Heart left ventricle (tissue), 16 donors: ENCODE measurements around the gene VGLL2. TPM values are rescaled to one million over a fixed set of nuclear protein-coding genes. Genes with fewer than 3 reads are reported as not detected.

Source experiments
- ATAC-seq, 4 donors: fragments of 200-7000 bp; cut with Tn5 transposase; one replicate each; pipeline ENCODE4 v1.9.1; 2020 to 2022; ENCODE audit warnings: moderate library complexity in 4 of 4, mild to moderate bottlenecking in 3 of 4, moderate number of reproducible peaks in 1 of 4
- DNase-seq, 5 donors: peaks; one replicate each; pipeline ENCODE4 v3.0.0-alpha.2; 2020
- H3K27ac ChIP-seq, 12 donors: fragments of 200-600 bp; sonication (generic) in 4 of 12; one replicate each; pipeline versions ENCODE4 v1.5.0 to v1.8.0; 2016 to 2022; ENCODE audit warnings: mild to moderate bottlenecking in 2 of 12
- H3K27me3 ChIP-seq, 9 donors: fragments of 200-600 bp; sonication (generic) in 2 of 9; one replicate each; pipeline versions ENCODE4 v1.5.1 to v1.8.0; 2016 to 2022; ENCODE audit warnings: mild to moderate bottlenecking in 3 of 9
- H3K36me3 ChIP-seq, 9 donors: fragments of 200-600 bp; sonication (generic) in 2 of 9; one replicate each; pipeline versions ENCODE4 v1.5.0 to v1.8.0; 2018 to 2022; ENCODE audit warnings: mild to moderate bottlenecking in 2 of 9
- H3K4me1 ChIP-seq, 12 donors: fragments of 200-600 bp; sonication (generic) in 4 of 12; one replicate each; pipeline versions ENCODE4 v1.5.0 to v1.8.0; 2016 to 2022; ENCODE audit warnings: mild to moderate bottlenecking in 3 of 12
- H3K4me3 ChIP-seq, 12 donors: fragments of 200-600 bp; sonication (generic) in 4 of 12; one replicate each; pipeline versions ENCODE4 v1.5.0 to v1.8.0; 2017 to 2022; ENCODE audit warnings: mild to moderate bottlenecking in 9 of 12, moderate library complexity in 4 of 12
- H3K9me3 ChIP-seq, 12 donors: fragments of 200-600 bp; sonication (generic) in 4 of 12; one replicate each; pipeline versions ENCODE4 v1.5.0 to v1.8.0; 2016 to 2022; ENCODE audit warnings: mild to moderate bottlenecking in 1 of 12
- CTCF ChIP-seq, 12 donors: fragments of 200-600 bp; sonication (generic) in 4 of 12; IDR thresholded peaks; one replicate each; pipeline versions ENCODE4 v1.5.0 to v1.8.0; 2018 to 2022; ENCODE audit warnings: antibody characterized with exemption in 12 of 12, mild to moderate bottlenecking in 5 of 12
- POLR2A ChIP-seq, 2 donors: fragments of 450-650 bp; IDR thresholded peaks; one replicate each; pipeline ENCODE4 v1.6.1; 2017; ENCODE audit warnings: antibody characterized with exemption in 2 of 2, mild to moderate bottlenecking in 2 of 2, moderate library complexity in 2 of 2
- WGBS, 4 donors: extraction: QIAGEN DNeasy Blood & Tissue Kit in 2 of 4; methylation state at CpG; one replicate each; pipeline versions ENCODE4 v1.1.5 to v1.1.7; 2013 to 2018; 5-methylcytosine and 5-hydroxymethylcytosine counted together
- intact Hi-C, 10 donors: fragments of 100-400 bp; cut with DNase I; formaldehyde crosslinking; loops; one replicate each; pipeline versions ENCODE4 v1.11.1 to v1.14.2; 2022
- polyA plus RNA-seq, 2 donors: library from polyadenylated mRNA; stranded (reverse); fragments of 200-250 nt; gene quantifications; one replicate each; pipeline ENCODE4 v1.2.3, GENCODE V29; 2013
- total RNA-seq, 9 donors: library from RNA; depleted of rRNA in 2 of 9; stranded (reverse); fragments of >200 nt in 2 of 9; fragmentation: NEBNext Ultra II Directional in 3 of 9; extraction: Animal tissue kit (Norgen Biotek cat#: 25700) in 3 of 9; gene quantifications; one replicate each; pipeline versions ENCODE4 v1.1.0 to v1.2.4, GENCODE V29; 2016 to 2023
- donor health status: ischemic (EF 13 %, LVEDD 7.1; RV severe dilation, severe dysfunction).
- donor health status: healthy with polysubstance abuse.
- donor health status: DM: no; HTN: yes; CAD: no.
- donor health status: DM: no; HTN: no; CAD: no.
- donor health status: ischemic (EF 25% LVEDD 6.9; RV normal size, moderate dysfunction).
- donor health status: ischemic (EF 25% LVEDD 5.7; RV mildly dilated, moderate dysfunction).
- donor health status: healthy.
- donor health status: DM: yes; HTN: yes; CAD: no.
- donor health status: ischemic (EF 35%, LVEDD 5.7; RV mildly dilated, moderate dysfunction).
- donor health status: nonischemic (EF 11% LVEDD 7.7; RV severe dilation, severe dysfunction).
- donor health status: DM: yes; HTN: yes; CAD: no.
- donor health status: PGD.
- donor health status: ischemic (EF 29% LVEDD 5.4; RV normal size, mild dysfunction).
- donor health status: nonischemic (EF 23%, LVEDD 6.1; RV moderate dilation, normal function).

VGLL2 gene
- total and polyA plus RNA-seq, 11 donors: 0.20 to 29.3 (median 0.52) TPM; not detected in 4

DNA sequence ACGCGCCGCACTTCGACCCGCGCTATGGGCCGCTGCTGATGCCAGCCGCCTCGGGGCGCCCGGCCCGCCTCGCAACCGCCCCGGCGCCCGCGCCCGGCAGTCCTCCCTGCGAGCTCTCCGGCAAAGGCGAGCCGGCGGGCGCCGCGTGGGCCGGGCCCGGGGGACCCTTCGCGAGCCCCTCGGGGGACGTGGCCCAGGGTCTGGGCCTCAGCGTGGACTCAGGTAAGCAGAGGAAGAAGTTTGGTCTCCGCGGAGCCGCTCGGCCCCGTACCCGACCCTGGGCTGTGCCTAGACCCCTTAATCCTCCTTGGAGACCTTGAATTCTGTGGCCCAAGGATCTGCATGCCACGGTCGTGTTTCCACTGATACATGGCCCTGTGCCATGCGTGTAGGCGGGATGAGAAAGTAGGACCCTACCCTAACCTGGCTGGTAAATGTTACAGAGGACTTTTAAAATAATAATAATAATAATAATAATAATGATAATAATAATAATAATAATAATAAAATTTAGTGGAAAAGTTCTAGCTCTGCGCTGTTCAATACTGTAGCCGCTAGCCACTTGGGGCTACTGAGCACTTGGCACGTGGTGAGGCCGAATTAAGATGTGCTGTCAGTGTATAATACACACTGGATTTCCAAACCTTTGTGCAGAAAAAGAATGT lies 5.6 kb downstream of the VGLL2 start:
- Histone ChIP-seq H3K9me3 (no peaks in the 10 kb centered on the region), H3K36me3 (no peaks in the 10 kb centered on the region), H3K27ac (no peak overlapping the region), H3K27me3 (peaks cover 37 to 100% (median 89%) of the 10 kb centered on the region in 9 donors), H3K4me1 (peaks cover 0 to 19% (median 6%) of the 10 kb centered on the region in 12 donors), H3K4me3 (peak overlapping the region in 9 of 12 donors; percentile 6 to 45 (median 33))
- intact Hi-C loops: no loop called here
- 2 to 4% (median 3%) methylated on average over 36 to 48 of the region's 48 CpGs for WGBS, 4 donors
- DNase-seq: no peak
- peak in 1 of 4 donors; percentile 32 for ATAC-seq
- TF ChIP-seq CTCF (IDR thresholded peaks at IDR 0.05) (no peak), POLR2A (IDR thresholded peaks at IDR 0.05) (no peak)

DNA sequence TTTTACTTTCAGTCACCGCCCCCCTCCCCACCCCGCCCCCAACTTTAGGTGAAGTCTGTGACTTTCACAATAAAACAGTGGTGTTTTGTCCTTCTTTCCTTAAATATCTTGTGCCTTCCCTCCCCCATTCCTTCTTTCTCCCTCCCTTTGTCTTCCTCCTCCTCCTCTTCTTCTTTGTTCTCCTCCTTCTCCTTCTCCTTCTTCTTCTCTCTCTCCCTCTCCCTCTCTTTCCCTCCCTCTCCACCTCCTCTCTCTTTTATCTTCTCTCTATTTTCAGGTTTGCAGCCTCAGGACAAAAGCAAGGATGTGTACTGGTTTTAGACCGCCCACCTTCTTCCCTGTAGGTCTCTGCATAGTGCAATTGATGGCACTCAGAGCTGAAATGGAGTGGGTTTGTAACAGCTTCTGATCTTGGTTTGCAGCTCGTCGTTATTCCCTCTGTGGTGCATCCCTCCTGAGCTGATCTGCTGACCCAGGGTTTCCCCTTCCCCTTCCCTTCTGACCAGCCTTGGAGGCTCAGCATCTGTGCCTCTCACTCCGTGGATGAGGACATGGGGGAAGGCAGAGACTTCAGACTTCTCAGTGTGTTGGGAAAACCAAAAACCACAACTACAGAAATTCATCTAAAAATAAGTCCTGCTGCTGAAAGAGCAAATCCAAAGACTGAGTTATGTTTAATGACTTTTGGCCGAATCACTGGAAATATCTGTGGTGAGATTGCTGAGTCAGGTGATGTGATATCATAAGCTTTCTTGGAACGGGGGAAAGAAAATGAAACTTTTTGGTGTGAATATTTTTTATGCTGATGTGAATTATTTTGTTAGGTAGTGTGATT lies 6.9 kb downstream of the VGLL2 start:
- no peak overlapping the region for H3K27ac ChIP-seq
- DNase-seq (no peak), ATAC-seq (no peak)
- H3K36me3 ChIP-seq: no peaks in the 10 kb centered on the region
- 16 to 22% (median 20%) methylated on average over 8 of the region's 8 CpGs for WGBS, 4 donors
- no peak overlapping the region for H3K4me3 ChIP-seq
- no peaks in the 10 kb centered on the region for H3K9me3 ChIP-seq
- no peak for TF ChIP-seq POLR2A (IDR thresholded peaks at IDR 0.05)
- TF ChIP-seq CTCF (IDR thresholded peaks at IDR 0.05): no peak
- peaks cover 37 to 99% (median 83%) of the 10 kb centered on the region in 9 donors for H3K27me3 ChIP-seq
- intact Hi-C loops: no loop called here
- peaks cover 0 to 14% (median 5%) of the 10 kb centered on the region in 12 donors for H3K4me1 ChIP-seq

- TF ChIP-seq CTCF (IDR thresholded peaks at IDR 0.05) (no peak), POLR2A (IDR thresholded peaks at IDR 0.05) (no peak)
- Histone ChIP-seq H3K27me3 (peaks cover 30 to 96% (median 80%) of the 10 kb centered on the region in 9 donors), H3K9me3 (no peaks in the 10 kb centered on the region), H3K27ac (no peak overlapping the region), H3K4me1 (peaks cover 0 to 14% (median 5%) of the 10 kb centered on the region in 12 donors), H3K36me3 (no peaks in the 10 kb centered on the region), H3K4me3 (no peak overlapping the region)
- 14 to 40% (median 24%) methylated on average over 1 of the region's 1 CpG for WGBS, 4 donors
- DNase-seq (no peak), ATAC-seq (no peak)
- intact Hi-C loops: no loop called here
Measured at GRCh38 chr6:117272891-117273290, 7.5 kb downstream of the VGLL2 start.

DNA sequence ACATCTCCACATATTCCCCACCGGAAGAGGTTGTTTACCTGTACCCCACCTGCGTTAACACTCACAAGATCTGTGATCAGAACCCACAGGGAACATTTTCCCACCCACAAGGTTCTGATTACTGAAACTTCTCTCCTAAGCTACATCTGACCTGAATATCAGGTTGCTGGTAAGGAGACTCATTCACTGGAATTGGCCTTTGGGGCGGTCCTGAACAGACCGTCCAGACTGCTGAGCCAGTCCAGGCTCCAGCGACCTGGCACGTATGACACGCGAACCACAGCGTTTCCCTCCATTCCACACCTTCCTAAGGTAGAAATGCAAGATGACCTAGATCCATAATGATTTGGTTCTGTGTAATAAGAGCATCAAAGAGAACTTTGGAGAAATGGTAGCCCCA lies 9.8 kb downstream of the VGLL2 start:
- no peaks in the 10 kb centered on the region for H3K36me3 ChIP-seq
- H3K27me3 ChIP-seq: peaks cover 18 to 75% (median 59%) of the 10 kb centered on the region in 9 donors
- intact Hi-C loops: no loop called here

More for the DNA sequence above, 9.8 kb downstream of the VGLL2 start:
- H3K4me1 ChIP-seq: peaks cover 0 to 9% (median 3%) of the 10 kb centered on the region in 12 donors
- WGBS, 4 donors: 82 to 98% (median 87%) methylated on average over 9 of the region's 9 CpGs
- no peaks in the 10 kb centered on the region for H3K9me3 ChIP-seq
- no peak for TF ChIP-seq POLR2A (IDR thresholded peaks at IDR 0.05)
- no peak for TF ChIP-seq CTCF (IDR thresholded peaks at IDR 0.05)
- H3K4me3 ChIP-seq: no peak overlapping the region
- no peak overlapping the region for H3K27ac ChIP-seq
- DNase-seq: no peak
- no peak for ATAC-seq
